ENCODE measurements around the gene PDCD10. TPM values are rescaled to one million over a fixed set of nuclear protein-coding genes. Genes with fewer than 3 reads are reported as not detected.
A peak's percentile ranks its signal among the peaks of the same experiment; 100 is the strongest.

The PDCD10 gene
- total and polyA plus RNA-seq, 2 donors = 67.7 to 101 TPM

- H3K9me3 ChIP-seq (ENCODE audit: control insufficient read depth in 2 of 2, insufficient read depth in 1 of 2, low read length in 1 of 2) = no peaks in the 10 kb centered on the region
- DNase-seq (ENCODE audit: low read depth in 6 of 9, low spot score in 9 of 9) = no peak
- no peak overlapping the region for H3K4me3 ChIP-seq (ENCODE audit: low read length in 2 of 2)
- H3K4me1 ChIP-seq (ENCODE audit: control insufficient read depth in 2 of 2, insufficient read depth in 2 of 2, low read length in 2 of 2) = no peaks in the 10 kb centered on the region
- H3K36me3 ChIP-seq (ENCODE audit: control insufficient read depth in 2 of 2, insufficient read depth in 2 of 2, low read length in 1 of 2) = peaks cover 16 to 38% of the 10 kb centered on the region in 2 donors
- no peaks in the 10 kb centered on the region for H3K27me3 ChIP-seq (ENCODE audit: control insufficient read depth in 2 of 2, insufficient read depth in 1 of 2, low read length in 1 of 2)
- 99% methylated on average over 1 of the region's 1 CpG for WGBS
- no peak overlapping the region for H3K27ac ChIP-seq (ENCODE audit: low read depth in 1 of 2, low read length in 1 of 2)
Measured at GRCh38 chr3:167711439-167711838, 23.3 kb downstream of the PDCD10 start.

GRCh38 chr3:167710552-167710951 lies 24.1 kb downstream of the PDCD10 start:
- H3K27ac ChIP-seq (ENCODE audit: low read depth in 1 of 2, low read length in 1 of 2) = no peak overlapping the region
- H3K9me3 ChIP-seq (ENCODE audit: control insufficient read depth in 2 of 2, insufficient read depth in 1 of 2, low read length in 1 of 2) = no peaks in the 10 kb centered on the region
- DNase-seq (ENCODE audit: low read depth in 6 of 9, low spot score in 9 of 9) = no peak
- no peaks in the 10 kb centered on the region for H3K27me3 ChIP-seq (ENCODE audit: control insufficient read depth in 2 of 2, insufficient read depth in 1 of 2, low read length in 1 of 2)
- no peaks in the 10 kb centered on the region for H3K4me1 ChIP-seq (ENCODE audit: control insufficient read depth in 2 of 2, insufficient read depth in 2 of 2, low read length in 2 of 2)
- peaks cover 16 to 38% of the 10 kb centered on the region in 2 donors for H3K36me3 ChIP-seq (ENCODE audit: control insufficient read depth in 2 of 2, insufficient read depth in 2 of 2, low read length in 1 of 2)
- H3K4me3 ChIP-seq (ENCODE audit: low read length in 2 of 2) = no peak overlapping the region

GRCh38 chr3:167709690-167710089 lies 25.0 kb downstream of the PDCD10 start:
- H3K36me3 ChIP-seq (ENCODE audit: control insufficient read depth in 2 of 2, insufficient read depth in 2 of 2, low read length in 1 of 2) = peaks cover 16 to 38% of the 10 kb centered on the region in 2 donors
- H3K4me3 ChIP-seq (ENCODE audit: low read length in 2 of 2) = no peak overlapping the region
- 74% methylated on average over 4 of the region's 4 CpGs for WGBS
- no peaks in the 10 kb centered on the region for H3K9me3 ChIP-seq (ENCODE audit: control insufficient read depth in 2 of 2, insufficient read depth in 1 of 2, low read length in 1 of 2)
- H3K27ac ChIP-seq (ENCODE audit: low read depth in 1 of 2, low read length in 1 of 2) = no peak overlapping the region
- H3K27me3 ChIP-seq (ENCODE audit: control insufficient read depth in 2 of 2, insufficient read depth in 1 of 2, low read length in 1 of 2) = no peaks in the 10 kb centered on the region
- H3K4me1 ChIP-seq (ENCODE audit: control insufficient read depth in 2 of 2, insufficient read depth in 2 of 2, low read length in 2 of 2) = no peaks in the 10 kb centered on the region
- no peak for DNase-seq (ENCODE audit: low read depth in 6 of 9, low spot score in 9 of 9)

GRCh38 chr3:167705840-167706239 lies 28.9 kb downstream of the PDCD10 start:
- H3K36me3 ChIP-seq (ENCODE audit: control insufficient read depth in 2 of 2, insufficient read depth in 2 of 2, low read length in 1 of 2) = peaks cover 16 to 59% of the 10 kb centered on the region in 2 donors

GRCh38 chr3:167700926-167701325 lies 33.8 kb downstream of the PDCD10 start:
- no peak overlapping the region for H3K27ac ChIP-seq (ENCODE audit: low read depth in 1 of 2, low read length in 1 of 2)
- no peaks in the 10 kb centered on the region for H3K9me3 ChIP-seq (ENCODE audit: control insufficient read depth in 2 of 2, insufficient read depth in 1 of 2, low read length in 1 of 2)
- peaks cover 3 to 37% of the 10 kb centered on the region in 2 donors for H3K36me3 ChIP-seq (ENCODE audit: control insufficient read depth in 2 of 2, insufficient read depth in 2 of 2, low read length in 1 of 2)
- 99% methylated on average over 2 of the region's 2 CpGs for WGBS
- H3K4me3 ChIP-seq (ENCODE audit: low read length in 2 of 2) = no peak overlapping the region
- H3K4me1 ChIP-seq (ENCODE audit: control insufficient read depth in 2 of 2, insufficient read depth in 2 of 2, low read length in 2 of 2) = no peaks in the 10 kb centered on the region
- no peak for DNase-seq (ENCODE audit: low read depth in 6 of 9, low spot score in 9 of 9)
- no peaks in the 10 kb centered on the region for H3K27me3 ChIP-seq (ENCODE audit: control insufficient read depth in 2 of 2, insufficient read depth in 1 of 2, low read length in 1 of 2)

More at GRCh38 chr3:167705840-167706239, 28.9 kb downstream of the PDCD10 start:
- 98% methylated on average over 2 of the region's 2 CpGs for WGBS
- Histone ChIP-seq H3K9me3 (ENCODE audit: control insufficient read depth in 2 of 2, insufficient read depth in 1 of 2, low read length in 1 of 2) (no peaks in the 10 kb centered on the region), H3K4me3 (ENCODE audit: low read length in 2 of 2) (no peak overlapping the region), H3K27me3 (ENCODE audit: control insufficient read depth in 2 of 2, insufficient read depth in 1 of 2, low read length in 1 of 2) (no peaks in the 10 kb centered on the region), H3K27ac (ENCODE audit: low read depth in 1 of 2, low read length in 1 of 2) (no peak overlapping the region), H3K4me1 (ENCODE audit: control insufficient read depth in 2 of 2, insufficient read depth in 2 of 2, low read length in 2 of 2) (no peaks in the 10 kb centered on the region)
- no peak for DNase-seq (ENCODE audit: low read depth in 6 of 9, low spot score in 9 of 9)

- Histone ChIP-seq H3K4me3 (ENCODE audit: low read length in 2 of 2) (no peak overlapping the region), H3K4me1 (ENCODE audit: control insufficient read depth in 2 of 2, insufficient read depth in 2 of 2, low read length in 2 of 2) (no peaks in the 10 kb centered on the region), H3K27ac (ENCODE audit: low read depth in 1 of 2, low read length in 1 of 2) (no peak overlapping the region), H3K36me3 (ENCODE audit: control insufficient read depth in 2 of 2, insufficient read depth in 2 of 2, low read length in 1 of 2) (peaks cover 7 to 43% of the 10 kb centered on the region in 2 donors), H3K27me3 (ENCODE audit: control insufficient read depth in 2 of 2, insufficient read depth in 1 of 2, low read length in 1 of 2) (no peaks in the 10 kb centered on the region), H3K9me3 (ENCODE audit: control insufficient read depth in 2 of 2, insufficient read depth in 1 of 2, low read length in 1 of 2) (no peaks in the 10 kb centered on the region)
- DNase-seq (ENCODE audit: low read depth in 6 of 9, low spot score in 9 of 9) = no peak
- WGBS = 97% methylated on average over 4 of the region's 4 CpGs
Measured at GRCh38 chr3:167700046-167700445, 34.6 kb downstream of the PDCD10 start.

GRCh38 chr3:167694121-167694520 lies 40.6 kb downstream of the PDCD10 start:
- no peaks in the 10 kb centered on the region for H3K9me3 ChIP-seq (ENCODE audit: control insufficient read depth in 2 of 2, insufficient read depth in 1 of 2, low read length in 1 of 2)
- no peak for DNase-seq (ENCODE audit: low read depth in 6 of 9, low spot score in 9 of 9)
- 98% methylated on average over 2 of the region's 2 CpGs for WGBS
- peaks cover 18 to 33% of the 10 kb centered on the region in 2 donors for H3K36me3 ChIP-seq (ENCODE audit: control insufficient read depth in 2 of 2, insufficient read depth in 2 of 2, low read length in 1 of 2)
- no peaks in the 10 kb centered on the region for H3K4me1 ChIP-seq (ENCODE audit: control insufficient read depth in 2 of 2, insufficient read depth in 2 of 2, low read length in 2 of 2)
- no peaks in the 10 kb centered on the region for H3K27me3 ChIP-seq (ENCODE audit: control insufficient read depth in 2 of 2, insufficient read depth in 1 of 2, low read length in 1 of 2)
- no peak overlapping the region for H3K27ac ChIP-seq (ENCODE audit: low read depth in 1 of 2, low read length in 1 of 2)
- H3K4me3 ChIP-seq (ENCODE audit: low read length in 2 of 2) = no peak overlapping the region

GRCh38 chr3:167691366-167691765 lies 43.3 kb downstream of the PDCD10 start:
- Histone ChIP-seq H3K27ac (ENCODE audit: low read depth in 1 of 2, low read length in 1 of 2) (no peak overlapping the region), H3K4me3 (ENCODE audit: low read length in 2 of 2) (no peak overlapping the region), H3K9me3 (ENCODE audit: control insufficient read depth in 2 of 2, insufficient read depth in 1 of 2, low read length in 1 of 2) (no peaks in the 10 kb centered on the region), H3K4me1 (ENCODE audit: control insufficient read depth in 2 of 2, insufficient read depth in 2 of 2, low read length in 2 of 2) (no peaks in the 10 kb centered on the region), H3K27me3 (ENCODE audit: control insufficient read depth in 2 of 2, insufficient read depth in 1 of 2, low read length in 1 of 2) (no peaks in the 10 kb centered on the region), H3K36me3 (ENCODE audit: control insufficient read depth in 2 of 2, insufficient read depth in 2 of 2, low read length in 1 of 2) (peaks cover 16 to 38% of the 10 kb centered on the region in 2 donors)
- DNase-seq (ENCODE audit: low read depth in 6 of 9, low spot score in 9 of 9) = peak in 8 of 9 donors; percentile 9 to 72 (median 24)
- 48% methylated on average over 3 of the region's 3 CpGs for WGBS

GRCh38 chr3:167684388-167684993 lies 50.2 kb downstream of the PDCD10 start:
- no peak overlapping the region for H3K27ac ChIP-seq (ENCODE audit: low read depth in 1 of 2, low read length in 1 of 2)

More at GRCh38 chr3:167684388-167684993, 50.2 kb downstream of the PDCD10 start:
- Histone ChIP-seq H3K9me3 (ENCODE audit: control insufficient read depth in 2 of 2, insufficient read depth in 1 of 2, low read length in 1 of 2) (no peaks in the 10 kb centered on the region), H3K36me3 (ENCODE audit: control insufficient read depth in 2 of 2, insufficient read depth in 2 of 2, low read length in 1 of 2) (peaks cover 0 to 43% of the 10 kb centered on the region in 2 donors), H3K27me3 (ENCODE audit: control insufficient read depth in 2 of 2, insufficient read depth in 1 of 2, low read length in 1 of 2) (no peaks in the 10 kb centered on the region), H3K4me3 (ENCODE audit: low read length in 2 of 2) (no peak overlapping the region), H3K4me1 (ENCODE audit: control insufficient read depth in 2 of 2, insufficient read depth in 2 of 2, low read length in 2 of 2) (no peaks in the 10 kb centered on the region)
- peak; percentile 11 to 72 (median 51) for DNase-seq (ENCODE audit: low read depth in 6 of 9, low spot score in 9 of 9)
